Measurements from ENCODE around the gene CDC45. TPM values are rescaled to one million over a fixed set of nuclear protein-coding genes. Genes with fewer than 3 reads are reported as not detected.

CDC45 gene
- total RNA-seq, 1 donor: 0.72 TPM

GRCh38 chr22:19555651-19556050 is 75.9 kb downstream of the CDC45 start:
- Histone ChIP-seq H3K4me3 (ENCODE audit: insufficient read depth, low read length) (no peak overlapping the region), H4K20me1 (ENCODE audit: insufficient read depth, low read length) (no peaks in the 10 kb centered on the region), H2AFZ (ENCODE audit: low read length) (no peak overlapping the region), H3K36me3 (ENCODE audit: insufficient read depth, low read length) (no peaks in the 10 kb centered on the region), H3K9me3 (ENCODE audit: low read depth, low read length) (no peaks in the 10 kb centered on the region), H3K27me3 (ENCODE audit: insufficient read depth, low read length) (peaks cover 9% of the 10 kb centered on the region), H3K27ac (ENCODE audit: low read depth, low read length) (no peak overlapping the region), H3K4me2 (ENCODE audit: insufficient read depth, low read length) (no peak overlapping the region), H3K79me2 (ENCODE audit: insufficient read depth, low read length) (no peaks in the 10 kb centered on the region), H3K4me1 (ENCODE audit: insufficient read depth, low read length) (no peaks in the 10 kb centered on the region)
- DNase-seq (ENCODE audit: insufficient read length, low spot score, missing footprints): no peak
- TF ChIP-seq CTCF (IDR thresholded peaks at IDR 0.05; ENCODE audit: extremely low read depth, low read depth, low read length): no peak

GRCh38 chr22:19556963-19557545 is 77.3 kb downstream of the CDC45 start:
- H3K27ac ChIP-seq (ENCODE audit: low read depth, low read length): no peak overlapping the region
- no peaks in the 10 kb centered on the region for H3K9me3 ChIP-seq (ENCODE audit: low read depth, low read length)
- no peaks in the 10 kb centered on the region for H3K79me2 ChIP-seq (ENCODE audit: insufficient read depth, low read length)
- TF ChIP-seq CTCF (IDR thresholded peaks at IDR 0.05; ENCODE audit: extremely low read depth, low read depth, low read length): no peak
- H3K4me1 ChIP-seq (ENCODE audit: insufficient read depth, low read length): no peaks in the 10 kb centered on the region
- no peak for DNase-seq (ENCODE audit: insufficient read length, low spot score, missing footprints)
- no peak overlapping the region for H3K4me3 ChIP-seq (ENCODE audit: insufficient read depth, low read length)
- no peak overlapping the region for H2AFZ ChIP-seq (ENCODE audit: low read length)
- H3K36me3 ChIP-seq (ENCODE audit: insufficient read depth, low read length): no peaks in the 10 kb centered on the region
- H3K27me3 ChIP-seq (ENCODE audit: insufficient read depth, low read length): peaks cover 9% of the 10 kb centered on the region
- H4K20me1 ChIP-seq (ENCODE audit: insufficient read depth, low read length): no peaks in the 10 kb centered on the region
- H3K4me2 ChIP-seq (ENCODE audit: insufficient read depth, low read length): no peak overlapping the region

- no peak overlapping the region for H3K27ac ChIP-seq (ENCODE audit: low read depth, low read length)
- no peak overlapping the region for H3K4me2 ChIP-seq (ENCODE audit: insufficient read depth, low read length)
- no peaks in the 10 kb centered on the region for H3K4me1 ChIP-seq (ENCODE audit: insufficient read depth, low read length)
- no peaks in the 10 kb centered on the region for H4K20me1 ChIP-seq (ENCODE audit: insufficient read depth, low read length)
- no peaks in the 10 kb centered on the region for H3K36me3 ChIP-seq (ENCODE audit: insufficient read depth, low read length)
- H3K79me2 ChIP-seq (ENCODE audit: insufficient read depth, low read length): no peaks in the 10 kb centered on the region
- no peak for DNase-seq (ENCODE audit: insufficient read length, low spot score, missing footprints)
- peaks cover 12% of the 10 kb centered on the region for H3K27me3 ChIP-seq (ENCODE audit: insufficient read depth, low read length)
- no peak overlapping the region for H3K4me3 ChIP-seq (ENCODE audit: insufficient read depth, low read length)
- TF ChIP-seq CTCF (IDR thresholded peaks at IDR 0.05; ENCODE audit: extremely low read depth, low read depth, low read length): no peak
- no peak overlapping the region for H2AFZ ChIP-seq (ENCODE audit: low read length)
- H3K9me3 ChIP-seq (ENCODE audit: low read depth, low read length): no peaks in the 10 kb centered on the region
Measured at GRCh38 chr22:19559324-19559811, 79.6 kb downstream of the CDC45 start.

GRCh38 chr22:19559956-19560355 is 80.2 kb downstream of the CDC45 start:
- Histone ChIP-seq H3K4me3 (ENCODE audit: insufficient read depth, low read length) (no peak overlapping the region), H3K27me3 (ENCODE audit: insufficient read depth, low read length) (peaks cover 17% of the 10 kb centered on the region), H3K9me3 (ENCODE audit: low read depth, low read length) (no peaks in the 10 kb centered on the region), H2AFZ (ENCODE audit: low read length) (no peak overlapping the region), H3K36me3 (ENCODE audit: insufficient read depth, low read length) (no peaks in the 10 kb centered on the region), H3K4me2 (ENCODE audit: insufficient read depth, low read length) (no peak overlapping the region), H3K27ac (ENCODE audit: low read depth, low read length) (no peak overlapping the region), H3K4me1 (ENCODE audit: insufficient read depth, low read length) (no peaks in the 10 kb centered on the region), H3K79me2 (ENCODE audit: insufficient read depth, low read length) (no peaks in the 10 kb centered on the region), H4K20me1 (ENCODE audit: insufficient read depth, low read length) (no peaks in the 10 kb centered on the region)
- no peak for DNase-seq (ENCODE audit: insufficient read length, low spot score, missing footprints)
- TF ChIP-seq CTCF (IDR thresholded peaks at IDR 0.05; ENCODE audit: extremely low read depth, low read depth, low read length): no peak
